ENCODE data around the gene VAPB. TPM values are rescaled to one million over a fixed set of nuclear protein-coding genes. Genes with fewer than 3 reads are reported as not detected.
"Not testable (repeated sequence)": the region's sequence is repeated elsewhere in the genome, so short reads cannot be mapped to it uniquely, and the experiment has no call there.

Gene VAPB
- total RNA-seq, 4 donors from 2014 or later, result 37.8 to 53.3 (median 39.2) TPM

DNA sequence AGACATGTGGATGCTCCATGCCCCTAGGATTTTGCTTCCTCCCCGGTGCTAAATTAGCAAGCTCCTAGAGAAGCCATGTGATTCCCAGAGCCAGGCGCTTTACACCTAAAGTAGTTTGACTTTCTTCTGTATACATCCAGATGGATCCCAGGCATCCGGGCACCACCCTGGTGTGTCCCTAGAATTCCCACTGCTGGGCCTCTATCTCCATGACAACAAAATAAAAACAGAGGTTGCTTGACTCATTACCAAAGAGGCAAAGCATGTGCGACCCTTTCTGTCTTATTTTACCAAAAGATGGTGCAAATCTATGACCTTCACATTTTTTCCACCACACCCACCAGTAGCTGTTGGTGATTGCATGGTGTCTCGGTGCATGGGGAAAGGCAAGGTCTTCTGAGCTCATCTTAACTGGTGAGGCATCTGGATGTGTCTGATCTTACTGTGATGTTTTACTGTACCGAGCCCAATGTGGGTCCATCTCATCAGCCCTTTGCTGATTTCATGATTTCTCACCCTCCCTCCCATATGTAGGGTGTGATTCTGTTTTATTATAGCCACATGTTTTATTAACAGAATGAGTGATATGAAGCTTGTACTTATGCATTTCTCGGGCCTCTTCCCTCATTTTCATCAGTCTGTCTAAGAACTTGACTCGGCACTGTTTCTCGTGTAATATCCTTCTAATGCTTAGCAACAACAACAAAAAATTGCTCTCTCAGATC lies 27.4 kb upstream of the VAPB start:
- H3K27ac ChIP-seq, result no peak overlapping the region

DNA sequence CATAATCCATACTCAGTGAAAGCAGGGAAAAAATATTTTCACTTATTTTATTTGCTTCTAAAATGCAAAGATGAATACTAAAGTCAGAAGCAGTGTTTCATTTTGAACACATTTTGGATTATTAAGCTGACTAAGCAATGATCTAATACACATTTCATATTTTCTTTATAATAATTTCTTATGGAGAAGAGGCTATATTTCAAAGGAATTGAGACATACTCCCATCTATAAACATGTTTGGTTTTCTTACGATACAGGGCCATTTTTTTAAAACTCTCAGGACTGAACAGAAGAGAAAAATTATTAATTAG lies 26.9 kb upstream of the VAPB start:
- DNase-seq, result no peak
- TF ChIP-seq, protein P1, sequence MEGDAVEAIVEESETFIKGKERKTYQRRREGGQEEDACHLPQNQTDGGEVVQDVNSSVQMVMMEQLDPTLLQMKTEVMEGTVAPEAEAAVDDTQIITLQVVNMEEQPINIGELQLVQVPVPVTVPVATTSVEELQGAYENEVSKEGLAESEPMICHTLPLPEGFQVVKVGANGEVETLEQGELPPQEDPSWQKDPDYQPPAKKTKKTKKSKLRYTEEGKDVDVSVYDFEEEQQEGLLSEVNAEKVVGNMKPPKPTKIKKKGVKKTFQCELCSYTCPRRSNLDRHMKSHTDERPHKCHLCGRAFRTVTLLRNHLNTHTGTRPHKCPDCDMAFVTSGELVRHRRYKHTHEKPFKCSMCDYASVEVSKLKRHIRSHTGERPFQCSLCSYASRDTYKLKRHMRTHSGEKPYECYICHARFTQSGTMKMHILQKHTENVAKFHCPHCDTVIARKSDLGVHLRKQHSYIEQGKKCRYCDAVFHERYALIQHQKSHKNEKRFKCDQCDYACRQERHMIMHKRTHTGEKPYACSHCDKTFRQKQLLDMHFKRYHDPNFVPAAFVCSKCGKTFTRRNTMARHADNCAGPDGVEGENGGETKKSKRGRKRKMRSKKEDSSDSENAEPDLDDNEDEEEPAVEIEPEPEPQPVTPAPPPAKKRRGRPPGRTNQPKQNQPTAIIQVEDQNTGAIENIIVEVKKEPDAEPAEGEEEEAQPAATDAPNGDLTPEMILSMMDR (IDR thresholded peaks at IDR 0.05), result no peak
- TF ChIP-seq POLR2A (IDR thresholded peaks at IDR 0.05), result no peak
- Histone ChIP-seq H3K27ac (no peak overlapping the region), H3K4me1 (peaks cover 0 to 3% of the 10 kb centered on the region in 2 donors), H3K27me3 (no peaks in the 10 kb centered on the region), H3K9me3 (no peaks in the 10 kb centered on the region), H3K36me3 (peaks cover 0 to 18% of the 10 kb centered on the region in 2 donors), H3K4me3 (replicated peaks in 1 of 3) (no peak overlapping the region)
- intact Hi-C loops (cut with DNase I), result no loop called here
- 96 to 99% methylated on average over 1 of the region's 1 CpG for WGBS, 2 donors

More for the DNA sequence above, 27.4 kb upstream of the VAPB start:
- intact Hi-C loops (cut with DNase I), result no loop called here
- H3K27me3 ChIP-seq, result no peaks in the 10 kb centered on the region
- TF ChIP-seq, protein P1 (IDR thresholded peaks at IDR 0.05), result no peak
- TF ChIP-seq POLR2A (IDR thresholded peaks at IDR 0.05), result no peak
- no peaks in the 10 kb centered on the region for H3K9me3 ChIP-seq
- no peak for DNase-seq
- no peak overlapping the region for H3K4me3 ChIP-seq (replicated peaks in 1 of 3)
- peaks cover 3 to 18% of the 10 kb centered on the region in 2 donors for H3K36me3 ChIP-seq
- peaks cover 0 to 3% of the 10 kb centered on the region in 2 donors for H3K4me1 ChIP-seq
- 78 to 81% methylated on average over 9 of the region's 9 CpGs for WGBS, 2 donors

DNA sequence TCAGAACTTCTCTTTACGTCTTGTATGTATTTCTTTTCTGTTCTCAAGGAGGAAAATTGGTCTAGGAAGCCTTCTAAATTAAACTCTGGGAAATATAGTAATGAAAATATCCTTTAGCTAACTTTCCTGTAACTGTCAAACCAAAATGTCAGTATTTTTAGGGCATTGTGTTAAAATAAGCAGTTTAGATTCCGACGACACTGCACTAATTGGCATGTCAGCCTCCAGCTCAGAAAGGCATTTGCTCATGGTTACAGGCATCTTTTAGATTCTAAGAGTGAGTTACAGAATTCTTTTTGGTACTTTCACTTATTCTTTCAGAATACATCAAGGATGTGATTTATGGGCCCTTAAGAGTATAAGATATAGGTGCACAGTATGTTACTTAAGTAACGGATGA lies 26.1 kb upstream of the VAPB start:
- TF ChIP-seq, protein P1 (IDR thresholded peaks at IDR 0.05), result no peak
- 93% methylated on average over 4 of the region's 4 CpGs for WGBS, 2 donors
- intact Hi-C loops (cut with DNase I), result no loop called here

DNA sequence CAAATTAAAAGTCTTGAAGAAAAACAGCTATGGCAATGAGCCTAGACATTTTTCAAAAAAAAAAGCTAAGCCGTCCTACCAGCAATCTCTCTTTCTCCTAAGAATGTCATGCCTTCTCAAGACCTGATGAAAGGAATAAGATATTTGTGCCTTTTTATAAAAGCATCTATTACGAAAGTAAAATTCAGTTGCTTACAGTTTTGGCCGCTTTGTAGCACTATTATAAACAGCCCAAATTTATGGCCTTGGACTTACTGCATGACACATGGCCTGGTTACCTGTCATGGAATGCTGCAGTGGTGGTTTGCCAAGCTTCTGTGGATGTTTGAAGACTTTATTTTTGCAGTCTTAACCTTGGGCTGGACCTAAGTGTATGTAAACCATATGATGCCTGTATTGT lies 22.2 kb upstream of the VAPB start:
- Histone ChIP-seq H3K9me3 (no peaks in the 10 kb centered on the region), H3K27me3 (no peaks in the 10 kb centered on the region), H3K36me3 (peaks cover 0 to 5% of the 10 kb centered on the region in 2 donors), H3K4me3 (replicated peaks in 1 of 3) (no peak overlapping the region), H3K27ac (no peak overlapping the region), H3K4me1 (no peaks in the 10 kb centered on the region)
- no peak for DNase-seq
- intact Hi-C loops (cut with DNase I), result no loop called here
- TF ChIP-seq POLR2A (IDR thresholded peaks at IDR 0.05), result no peak
- TF ChIP-seq, protein P1 (IDR thresholded peaks at IDR 0.05), result no peak
- 95% methylated on average over 3 of the region's 3 CpGs for WGBS, 2 donors

More for the DNA sequence above, 26.1 kb upstream of the VAPB start:
- H3K4me1 ChIP-seq, result peaks cover 0 to 3% of the 10 kb centered on the region in 2 donors
- H3K36me3 ChIP-seq, result peaks cover 0 to 18% of the 10 kb centered on the region in 2 donors
- H3K4me3 ChIP-seq (replicated peaks in 1 of 3), result no peak overlapping the region
- no peak overlapping the region for H3K27ac ChIP-seq
- no peaks in the 10 kb centered on the region for H3K9me3 ChIP-seq
- DNase-seq, result no peak
- H3K27me3 ChIP-seq, result no peaks in the 10 kb centered on the region

DNA sequence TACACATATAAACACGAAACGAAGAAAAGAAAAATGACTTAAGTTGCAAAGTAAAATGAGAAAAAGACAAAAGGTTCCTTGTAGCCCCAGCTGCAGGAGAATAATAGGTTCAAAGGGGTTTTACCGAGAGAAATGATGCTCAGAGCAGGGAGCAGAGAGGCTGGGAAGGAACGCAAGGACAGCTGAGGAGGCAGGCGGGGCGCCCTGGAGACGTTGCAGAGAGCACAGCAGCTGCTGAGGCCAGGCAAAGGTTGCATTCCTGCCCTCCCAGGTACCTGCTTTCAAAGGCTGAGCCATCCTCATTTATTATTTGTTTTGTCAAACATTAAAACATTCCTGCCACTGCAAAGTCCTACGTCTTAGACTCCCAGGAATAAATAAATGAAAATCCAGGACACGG lies 16.2 kb upstream of the VAPB start:
- no peak for DNase-seq
- Histone ChIP-seq H3K36me3 (no peaks in the 10 kb centered on the region), H3K4me3 (replicated peaks in 1 of 3) (no peak overlapping the region), H3K27me3 (no peaks in the 10 kb centered on the region), H3K27ac (no peak overlapping the region), H3K9me3 (no peaks in the 10 kb centered on the region), H3K4me1 (no peaks in the 10 kb centered on the region)
- TF ChIP-seq POLR2A (IDR thresholded peaks at IDR 0.05), result no peak
- TF ChIP-seq, protein P1 (IDR thresholded peaks at IDR 0.05), result no peak
- 61 to 63% methylated on average over 9 of the region's 9 CpGs for WGBS, 2 donors
- intact Hi-C loops (cut with DNase I), result no loop called here

DNA sequence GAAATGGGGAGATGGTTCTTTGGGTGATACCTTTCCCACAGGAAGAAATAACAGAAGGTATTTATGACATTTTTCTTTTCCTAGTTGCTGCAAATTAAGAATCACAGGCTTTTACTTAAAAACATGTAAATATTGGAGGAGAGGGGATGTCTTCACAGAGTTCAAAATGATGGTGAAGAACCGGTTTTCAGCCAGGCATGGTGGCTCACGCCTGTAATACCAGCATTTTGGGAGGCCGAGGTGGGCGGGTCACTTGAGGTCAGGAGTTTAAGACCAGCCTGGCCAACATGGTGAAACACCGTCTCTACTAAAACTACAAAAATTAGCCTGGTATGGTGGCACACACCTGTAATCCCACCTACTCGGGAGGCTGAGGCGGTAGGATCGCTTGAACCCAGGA lies 15.7 kb upstream of the VAPB start:
- H3K9me3 ChIP-seq; DNase-seq; H3K27ac ChIP-seq; H3K36me3 ChIP-seq; H3K27me3 ChIP-seq; H3K4me3 ChIP-seq (replicated peaks in 1 of 3); intact Hi-C loops (cut with DNase I); H3K4me1 ChIP-seq: not testable (repeated sequence)
- WGBS, 2 donors, result 93 to 96% methylated on average over 8 of the region's 8 CpGs
